ENCODE results near the gene PARK7. TPM values are rescaled to one million over a fixed set of nuclear protein-coding genes. Genes with fewer than 3 reads are reported as not detected.

The PARK7 gene
- total RNA-seq, 1 donor from 2014 or later = 303 TPM

DNA sequence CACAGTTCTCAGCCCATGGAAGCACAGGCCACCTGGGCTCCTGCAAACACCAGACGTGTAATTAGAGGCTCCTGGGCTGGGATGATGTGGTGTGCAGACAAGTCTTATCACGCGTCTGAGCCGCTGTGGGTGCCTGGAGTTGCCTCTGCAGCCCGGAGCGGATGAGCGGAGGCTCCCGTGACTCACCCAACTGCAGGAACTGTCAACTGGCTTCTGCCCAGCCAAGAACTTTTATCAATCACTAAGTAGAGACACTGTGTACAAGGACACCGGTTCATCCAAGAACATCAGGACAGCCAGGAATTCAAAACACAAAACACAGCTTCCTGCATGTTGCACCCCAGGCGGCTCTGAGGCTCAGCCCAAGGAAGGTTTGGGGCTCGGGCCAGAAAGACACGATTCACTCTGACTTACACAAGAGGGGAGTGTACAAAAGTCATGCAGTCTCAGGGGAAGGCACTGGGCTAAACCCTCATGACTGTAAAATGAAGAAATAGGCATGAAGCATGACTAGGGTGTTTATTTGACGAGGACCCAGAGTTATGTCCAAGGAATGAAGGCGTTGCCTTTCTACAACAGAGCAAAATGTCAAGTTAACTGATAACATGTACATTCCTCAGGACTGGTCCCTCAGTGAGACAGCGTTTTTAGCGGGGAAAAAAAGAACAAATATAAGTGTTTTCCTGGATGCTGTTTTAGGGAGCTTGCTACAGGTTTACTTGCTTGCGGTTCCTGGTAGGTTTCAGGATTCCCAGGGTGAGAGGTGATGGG lies 43.5 kb downstream of the PARK7 start:
- intact Hi-C loops (cut with micrococcal nuclease) = no loop called here

DNA sequence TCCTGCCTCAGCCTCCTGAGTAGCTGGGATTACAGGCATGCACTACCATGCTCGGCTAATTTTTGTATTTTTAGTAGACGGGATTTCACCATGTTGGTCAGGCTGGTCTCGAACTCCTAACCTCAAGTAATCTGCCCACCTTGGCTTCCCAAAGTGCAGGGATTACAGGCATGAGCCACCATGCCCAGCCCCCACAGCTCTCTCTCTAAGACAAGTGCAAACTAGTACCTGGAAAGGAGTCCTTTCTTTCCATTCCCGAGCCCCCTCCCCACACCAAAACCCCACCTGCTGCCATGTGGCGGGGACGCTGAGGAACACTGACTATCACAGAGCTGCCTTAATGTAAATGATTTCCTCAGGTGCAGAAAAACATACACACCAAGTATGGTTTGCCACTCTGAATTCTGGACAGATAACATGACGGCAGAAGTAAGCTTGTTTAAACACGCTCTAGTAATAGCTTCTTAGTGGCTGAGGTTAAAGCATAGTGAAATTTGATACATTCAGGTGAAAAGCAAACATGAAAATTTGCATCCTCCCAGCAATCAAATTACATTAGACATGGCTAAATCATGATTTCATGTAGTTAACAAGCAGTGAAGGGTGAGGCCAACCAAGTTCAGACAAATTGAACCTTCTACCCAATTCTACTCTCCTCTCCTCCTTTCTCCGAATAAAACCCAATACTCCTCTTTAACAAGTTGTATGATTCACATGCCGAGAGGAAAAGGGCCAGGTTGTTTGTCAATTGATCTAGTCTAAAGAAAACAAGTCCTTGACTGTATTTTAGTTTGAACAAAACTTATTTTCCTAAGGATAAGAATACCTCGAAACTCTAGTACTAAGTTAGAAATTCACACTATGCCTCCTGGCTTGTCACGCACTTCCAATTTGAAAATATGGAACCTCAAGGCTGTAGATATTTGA lies 44.8 kb downstream of the PARK7 start:
- intact Hi-C loops (cut with micrococcal nuclease) = no loop called here

DNA sequence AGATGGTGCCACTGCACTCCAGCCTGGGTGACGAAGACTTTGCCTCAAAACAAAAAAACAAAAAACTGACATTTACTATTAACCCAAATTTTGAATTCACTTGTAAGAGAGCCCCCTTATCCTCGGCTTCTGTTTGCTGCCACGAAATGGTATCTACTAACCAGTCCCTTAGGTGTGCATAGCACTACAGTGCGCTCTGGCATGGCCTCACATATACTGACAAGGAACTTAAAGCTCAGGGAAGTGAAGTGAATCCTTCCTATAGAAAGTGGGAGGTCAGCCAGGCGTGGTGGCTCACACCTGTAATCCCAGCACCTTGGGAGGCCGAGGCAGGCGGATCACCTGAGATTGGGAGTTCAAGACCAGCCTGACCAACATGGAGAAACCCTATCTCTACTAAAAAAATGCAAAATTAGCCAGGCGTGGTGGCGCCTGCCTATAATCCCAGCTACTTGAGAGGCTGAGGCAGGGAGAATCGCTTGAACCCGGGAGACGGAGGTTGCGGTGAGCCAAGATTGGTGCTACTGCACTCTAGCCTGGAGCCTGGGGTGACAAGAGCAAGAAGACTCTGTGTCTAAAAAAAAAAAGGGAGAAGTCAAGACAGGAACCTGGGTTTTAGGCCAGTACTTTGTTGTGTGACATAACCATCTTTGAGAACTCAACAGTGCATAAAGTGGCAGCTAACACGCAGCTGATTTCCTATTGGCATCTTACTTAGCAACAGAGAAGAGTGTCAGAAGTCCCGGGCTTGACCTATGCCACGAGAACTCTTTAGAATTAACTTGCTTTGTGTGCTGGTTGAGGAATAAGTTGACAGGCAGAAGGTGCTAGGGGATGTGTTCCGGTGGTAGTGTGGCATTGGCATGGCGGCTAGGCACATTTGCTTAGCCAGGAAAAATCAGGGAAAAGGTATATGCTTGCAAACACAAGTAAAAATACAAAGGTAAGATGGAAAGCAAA lies 47.8 kb downstream of the PARK7 start:
- intact Hi-C loops (cut with micrococcal nuclease) = no loop called here

- intact Hi-C loops (cut with micrococcal nuclease) = no loop called here
Measured at GRCh38 chr1:8010080-8010664, 48.7 kb downstream of the PARK7 start.

- intact Hi-C loops (cut with micrococcal nuclease) = no loop called here
Measured at GRCh38 chr1:8011016-8011415, 49.5 kb downstream of the PARK7 start.

- intact Hi-C loops (cut with micrococcal nuclease) = no loop called here
Measured at GRCh38 chr1:8011923-8012858, 50.7 kb downstream of the PARK7 start.

DNA sequence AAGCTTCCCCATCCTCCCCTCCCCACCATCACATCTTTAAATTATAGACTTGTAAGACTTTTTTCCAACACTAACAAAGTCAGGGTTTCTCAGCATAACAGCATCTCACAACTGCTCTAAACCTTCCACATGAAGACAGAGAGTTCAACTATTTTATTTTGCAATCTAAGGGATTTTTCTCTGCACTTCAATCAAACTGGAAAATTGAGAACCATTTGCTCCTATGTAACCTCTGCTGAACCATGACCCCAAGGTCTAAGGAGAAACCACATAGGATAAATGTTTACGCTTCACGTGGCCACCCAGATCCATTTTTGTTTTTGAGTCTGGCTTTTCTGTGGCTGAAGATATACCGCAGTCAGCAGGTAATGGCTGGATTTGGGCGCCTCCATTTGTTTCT lies 51.4 kb downstream of the PARK7 start:
- intact Hi-C loops (cut with micrococcal nuclease) = no loop called here

- intact Hi-C loops (cut with micrococcal nuclease) = no loop called here
Measured at GRCh38 chr1:8013399-8013798, 51.9 kb downstream of the PARK7 start.

- intact Hi-C loops (cut with micrococcal nuclease) = no loop called here
Measured at GRCh38 chr1:8013800-8014199, 52.3 kb downstream of the PARK7 start.

DNA sequence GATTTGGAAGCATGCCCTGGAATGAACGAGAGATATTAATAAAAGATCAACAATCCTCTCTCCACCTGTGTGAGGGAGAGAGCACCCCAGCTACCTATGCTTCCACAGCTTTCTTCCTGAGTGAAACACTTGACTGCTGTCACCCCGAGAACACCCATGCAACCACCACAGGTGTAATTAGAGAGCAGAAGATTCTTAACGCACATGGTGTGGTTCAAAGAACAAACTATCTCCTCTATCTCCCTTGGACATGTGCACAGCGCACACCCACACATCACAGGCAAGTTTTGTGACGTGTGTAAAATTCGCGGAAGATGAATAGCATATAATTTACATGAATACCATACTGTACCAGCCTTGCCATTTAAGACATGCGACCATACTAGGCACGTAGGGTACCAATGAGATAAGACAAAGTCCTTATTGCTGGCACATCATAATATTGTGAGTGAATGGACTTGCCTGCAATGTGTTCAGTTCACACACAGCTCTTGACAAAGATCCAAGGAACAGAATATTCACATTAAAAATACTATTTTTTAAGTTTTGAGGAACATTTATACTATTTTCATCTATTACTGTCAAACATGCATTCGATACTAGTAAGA lies 53.0 kb downstream of the PARK7 start:
- intact Hi-C loops (cut with micrococcal nuclease) = no loop called here

DNA sequence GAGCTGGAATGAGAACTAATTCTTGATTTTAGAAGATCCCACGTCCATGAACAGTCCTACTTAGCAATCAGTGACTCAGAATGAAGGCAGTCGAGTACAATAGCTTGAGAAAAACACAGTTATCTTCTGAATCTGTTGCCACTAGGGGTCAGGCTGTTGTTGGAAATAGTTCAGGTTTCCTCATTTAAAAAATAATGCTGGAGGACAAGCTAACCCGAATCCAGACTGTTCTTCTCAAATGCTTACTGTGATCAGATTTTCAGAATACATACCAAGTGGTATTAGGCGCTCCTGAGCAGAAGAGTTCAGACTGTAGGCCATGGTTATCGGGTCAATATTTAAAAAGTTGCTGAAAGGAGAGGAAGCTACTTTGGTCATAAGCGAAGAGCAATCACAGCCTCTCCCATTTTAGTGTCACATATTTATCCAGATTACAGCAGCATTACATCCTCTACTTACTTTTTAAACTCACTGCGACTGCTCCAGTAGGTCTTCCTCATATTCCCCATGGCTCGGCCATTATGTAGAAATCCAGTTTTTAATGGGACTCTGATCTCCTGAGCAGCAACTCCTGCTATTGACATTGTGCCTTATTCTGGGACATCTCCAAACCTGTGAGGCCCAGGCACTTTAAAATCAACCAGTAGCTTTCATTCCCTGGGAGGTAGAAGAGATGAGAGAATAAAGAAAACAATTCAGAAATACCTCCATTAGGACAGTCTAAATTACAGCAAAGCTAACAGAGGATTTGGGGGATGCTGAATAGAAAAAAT lies 53.7 kb downstream of the PARK7 start:
- intact Hi-C loops (cut with micrococcal nuclease) = loop anchor here (1.0 kb wide), 1 partner anchor 334 kb away; no protein-coding TSS in a partner anchor

- intact Hi-C loops (cut with micrococcal nuclease) = loop anchor here (1.0 kb wide), 1 partner anchor 334 kb away; no protein-coding TSS in a partner anchor
Measured at GRCh38 chr1:8015809-8016165, 54.3 kb downstream of the PARK7 start.

GRCh38 chr1:8016210-8016894 lies 54.8 kb downstream of the PARK7 start:
- intact Hi-C loops (cut with micrococcal nuclease) = no loop called here

- intact Hi-C loops (cut with micrococcal nuclease) = no loop called here
Measured at GRCh38 chr1:8016895-8017241, 55.4 kb downstream of the PARK7 start.

DNA sequence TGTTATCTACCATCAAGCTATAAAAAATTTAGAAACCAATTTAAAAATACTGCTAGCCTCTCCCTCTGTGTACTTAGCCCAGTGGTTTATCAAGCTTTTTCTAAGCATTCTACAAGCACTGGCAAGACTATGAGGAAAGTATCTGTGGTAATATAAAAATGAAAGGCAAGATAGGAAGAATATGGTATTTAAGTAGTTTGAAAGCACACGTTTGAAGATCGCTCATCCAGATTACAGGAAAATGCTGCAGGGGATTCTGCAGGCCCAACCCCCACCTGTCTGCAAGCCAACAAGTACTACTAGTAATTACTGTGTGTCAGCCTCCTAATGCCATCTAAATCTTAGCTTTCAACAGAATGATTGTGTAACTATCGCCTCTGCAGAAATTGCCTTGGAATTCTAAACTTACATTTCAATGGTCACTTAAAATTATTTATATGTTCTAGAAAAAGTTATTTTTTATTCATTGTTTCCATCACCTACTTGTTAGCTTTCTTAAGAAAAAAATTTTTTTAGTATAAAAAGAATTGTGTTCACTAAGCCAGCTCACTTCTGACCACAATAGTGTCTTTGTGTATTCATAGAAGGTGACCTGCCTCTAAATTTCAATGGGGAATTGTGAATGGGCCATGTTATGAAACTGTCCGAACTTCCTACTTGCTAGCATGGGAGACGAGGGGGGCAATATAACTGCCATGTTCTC lies 56.1 kb downstream of the PARK7 start:
- intact Hi-C loops (cut with micrococcal nuclease) = no loop called here

DNA sequence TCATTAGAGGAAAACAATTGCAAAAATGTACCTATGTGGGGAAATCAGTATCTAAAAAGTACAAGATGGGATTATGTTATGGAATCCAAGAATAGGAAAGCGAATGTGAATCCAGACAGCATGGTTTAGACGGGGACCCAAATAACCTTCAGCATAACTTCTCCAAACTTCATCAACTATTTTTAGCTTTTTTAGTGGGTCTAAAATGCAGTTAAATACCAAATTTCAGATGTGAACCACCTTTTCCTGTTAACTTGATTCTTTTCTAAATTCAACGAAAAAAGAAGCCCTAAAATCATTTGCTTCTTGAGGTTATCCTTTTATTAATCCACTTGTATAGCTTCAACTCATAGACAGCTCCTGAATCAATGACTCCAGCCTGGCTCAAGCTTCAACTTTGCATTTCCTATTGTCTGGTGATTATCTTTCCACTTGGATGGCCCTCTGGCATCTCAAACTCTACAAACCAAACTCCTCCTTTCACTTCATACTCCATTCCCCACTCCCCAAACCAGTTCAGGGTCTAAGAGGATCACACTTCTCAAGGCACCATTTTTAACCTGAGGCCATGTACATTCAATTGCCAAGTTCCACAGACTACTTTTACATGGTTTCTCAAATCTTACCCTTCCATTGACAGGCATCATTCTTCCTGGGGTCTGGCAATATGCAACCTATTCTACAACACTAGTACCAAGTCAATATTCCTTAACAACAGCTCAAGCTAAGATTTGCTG lies 57.1 kb downstream of the PARK7 start:
- intact Hi-C loops (cut with micrococcal nuclease) = no loop called here

GRCh38 chr1:8019229-8019620 lies 57.7 kb downstream of the PARK7 start:
- intact Hi-C loops (cut with micrococcal nuclease) = no loop called here

Measured in T-helper 2 cell treated with Interferon-gamma antibody and Interleukin-4, amounts not matched to agents 100 ng/mL and 5 ng/mL, for 36 hours (primary cell).